ENCODE data around the gene KIF26A. TPM values are rescaled to one million over a fixed set of nuclear protein-coding genes. Genes with fewer than 3 reads are reported as not detected.

KIF26A gene
- total RNA-seq, 2 donors from 2014 or later, result 5.6 to 14.1 TPM

DNA sequence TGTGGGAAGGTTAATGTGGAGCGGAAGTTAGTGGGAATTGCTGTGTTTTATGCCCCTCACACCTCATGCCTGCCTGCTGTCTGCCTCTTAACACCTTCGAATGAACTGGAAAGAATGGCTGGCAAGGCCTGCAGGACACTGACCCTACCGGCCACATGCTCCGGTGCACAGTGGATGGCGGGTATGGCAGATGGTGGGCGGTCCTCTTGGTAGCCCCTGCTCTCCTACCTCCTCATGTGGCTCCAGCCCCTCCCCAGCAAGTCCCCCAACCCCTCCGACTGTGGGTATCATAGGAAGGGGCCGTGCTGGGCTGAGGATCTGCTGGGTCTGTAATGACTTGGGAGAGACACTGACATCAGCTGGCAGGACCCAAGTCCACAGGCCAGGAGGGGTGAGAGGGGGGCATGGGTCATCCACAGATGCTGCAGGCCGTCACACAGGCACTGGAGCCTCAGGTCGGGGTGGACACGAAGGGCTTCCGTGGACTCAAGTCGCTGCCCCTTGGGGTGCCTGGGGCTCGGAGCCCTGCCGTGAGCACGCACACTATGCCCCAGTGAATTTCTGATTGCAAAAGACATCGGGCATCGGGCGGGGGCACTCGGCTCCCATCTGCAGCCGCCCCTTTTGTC is 77.4 kb downstream of the KIF26A start:
- H3K9me3 ChIP-seq, result no peaks in the 10 kb centered on the region
- H3K27me3 ChIP-seq, result no peaks in the 10 kb centered on the region
- H3K4me3 ChIP-seq, result no peak overlapping the region
- no peaks in the 10 kb centered on the region for H3K4me1 ChIP-seq
- H3K36me3 ChIP-seq, result no peaks in the 10 kb centered on the region
- H3K27ac ChIP-seq, result no peak overlapping the region
- TF ChIP-seq, protein P1, sequence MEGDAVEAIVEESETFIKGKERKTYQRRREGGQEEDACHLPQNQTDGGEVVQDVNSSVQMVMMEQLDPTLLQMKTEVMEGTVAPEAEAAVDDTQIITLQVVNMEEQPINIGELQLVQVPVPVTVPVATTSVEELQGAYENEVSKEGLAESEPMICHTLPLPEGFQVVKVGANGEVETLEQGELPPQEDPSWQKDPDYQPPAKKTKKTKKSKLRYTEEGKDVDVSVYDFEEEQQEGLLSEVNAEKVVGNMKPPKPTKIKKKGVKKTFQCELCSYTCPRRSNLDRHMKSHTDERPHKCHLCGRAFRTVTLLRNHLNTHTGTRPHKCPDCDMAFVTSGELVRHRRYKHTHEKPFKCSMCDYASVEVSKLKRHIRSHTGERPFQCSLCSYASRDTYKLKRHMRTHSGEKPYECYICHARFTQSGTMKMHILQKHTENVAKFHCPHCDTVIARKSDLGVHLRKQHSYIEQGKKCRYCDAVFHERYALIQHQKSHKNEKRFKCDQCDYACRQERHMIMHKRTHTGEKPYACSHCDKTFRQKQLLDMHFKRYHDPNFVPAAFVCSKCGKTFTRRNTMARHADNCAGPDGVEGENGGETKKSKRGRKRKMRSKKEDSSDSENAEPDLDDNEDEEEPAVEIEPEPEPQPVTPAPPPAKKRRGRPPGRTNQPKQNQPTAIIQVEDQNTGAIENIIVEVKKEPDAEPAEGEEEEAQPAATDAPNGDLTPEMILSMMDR (IDR thresholded peaks at IDR 0.05), result no peak
- DNase-seq (ENCODE audit: low spot score), result no peak

DNA sequence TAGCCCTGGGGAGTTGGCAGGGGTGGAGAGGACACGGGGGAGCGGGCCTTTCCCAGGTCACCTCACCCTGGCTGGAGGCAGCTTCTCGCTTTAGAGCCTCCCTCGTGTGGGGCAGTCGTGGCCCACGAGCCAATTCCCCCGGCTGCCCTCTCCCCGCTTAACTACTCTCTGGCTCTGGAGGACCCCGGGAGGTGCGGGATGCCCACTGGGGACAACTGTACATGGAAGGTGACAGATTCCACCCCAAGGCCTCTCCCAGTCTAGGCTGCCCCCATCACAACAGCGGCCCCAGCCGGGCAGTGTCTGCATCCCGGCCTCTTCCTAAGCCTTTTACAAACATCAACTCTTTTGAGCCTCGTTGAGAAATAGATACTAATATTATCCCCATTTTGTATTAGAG is 78.1 kb downstream of the KIF26A start:
- Histone ChIP-seq H3K9me3 (no peaks in the 10 kb centered on the region), H3K4me1 (no peaks in the 10 kb centered on the region), H3K27me3 (no peaks in the 10 kb centered on the region), H3K4me3 (no peak overlapping the region), H3K36me3 (no peaks in the 10 kb centered on the region), H3K27ac (no peak overlapping the region)
- no peak for DNase-seq (ENCODE audit: low spot score)
- TF ChIP-seq, protein P1 (IDR thresholded peaks at IDR 0.05), result no peak

DNA sequence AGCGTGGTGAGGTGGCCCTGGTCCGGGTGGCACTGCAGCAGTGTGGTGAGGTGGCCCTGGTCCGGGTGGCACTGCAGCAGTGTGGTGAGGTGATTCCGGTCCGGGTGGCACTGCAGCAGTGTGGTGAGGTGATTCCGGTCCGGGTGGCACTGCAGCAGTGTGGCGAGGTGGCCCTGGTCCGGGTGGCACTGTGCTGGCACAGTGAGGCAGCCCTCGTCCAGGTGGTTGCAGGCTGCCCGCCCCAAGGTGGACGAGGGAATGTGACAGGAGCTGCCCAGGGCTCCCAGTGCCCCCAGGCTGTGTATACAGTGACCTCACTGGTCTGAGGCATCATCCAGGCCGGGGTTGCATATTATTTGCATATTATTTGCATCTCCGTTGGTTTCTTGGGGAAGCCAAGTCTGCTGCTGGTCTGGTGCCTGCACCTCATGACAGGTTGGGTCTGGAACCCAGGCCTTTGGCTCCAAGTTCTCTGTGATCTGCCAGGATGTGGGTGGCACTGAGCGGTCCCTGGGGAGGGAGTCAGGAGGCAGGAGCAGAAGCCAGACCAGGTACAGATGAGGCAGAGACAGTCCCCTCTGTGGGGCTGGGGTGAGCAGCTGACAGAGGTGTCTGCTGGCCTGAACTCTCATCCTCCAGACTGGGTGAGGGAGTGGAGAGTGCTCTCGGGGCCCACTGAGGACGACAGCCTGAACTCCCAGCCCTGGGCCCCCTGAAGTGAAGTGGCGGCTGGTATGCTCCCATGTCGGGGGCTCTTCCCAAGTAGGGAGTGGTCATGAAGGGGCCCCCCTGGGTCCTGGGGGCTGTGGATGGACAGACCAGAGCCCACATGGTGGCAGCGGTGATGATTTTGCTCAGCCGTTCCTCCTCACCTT is 79.3 kb downstream of the KIF26A start:
- Histone ChIP-seq H3K4me1 (no peaks in the 10 kb centered on the region), H3K9me3 (no peaks in the 10 kb centered on the region), H3K27ac (no peak overlapping the region), H3K36me3 (no peaks in the 10 kb centered on the region), H3K27me3 (no peaks in the 10 kb centered on the region), H3K4me3 (no peak overlapping the region)
- TF ChIP-seq, protein P1 (IDR thresholded peaks at IDR 0.05), result no peak
- DNase-seq (ENCODE audit: low spot score), result no peak

DNA sequence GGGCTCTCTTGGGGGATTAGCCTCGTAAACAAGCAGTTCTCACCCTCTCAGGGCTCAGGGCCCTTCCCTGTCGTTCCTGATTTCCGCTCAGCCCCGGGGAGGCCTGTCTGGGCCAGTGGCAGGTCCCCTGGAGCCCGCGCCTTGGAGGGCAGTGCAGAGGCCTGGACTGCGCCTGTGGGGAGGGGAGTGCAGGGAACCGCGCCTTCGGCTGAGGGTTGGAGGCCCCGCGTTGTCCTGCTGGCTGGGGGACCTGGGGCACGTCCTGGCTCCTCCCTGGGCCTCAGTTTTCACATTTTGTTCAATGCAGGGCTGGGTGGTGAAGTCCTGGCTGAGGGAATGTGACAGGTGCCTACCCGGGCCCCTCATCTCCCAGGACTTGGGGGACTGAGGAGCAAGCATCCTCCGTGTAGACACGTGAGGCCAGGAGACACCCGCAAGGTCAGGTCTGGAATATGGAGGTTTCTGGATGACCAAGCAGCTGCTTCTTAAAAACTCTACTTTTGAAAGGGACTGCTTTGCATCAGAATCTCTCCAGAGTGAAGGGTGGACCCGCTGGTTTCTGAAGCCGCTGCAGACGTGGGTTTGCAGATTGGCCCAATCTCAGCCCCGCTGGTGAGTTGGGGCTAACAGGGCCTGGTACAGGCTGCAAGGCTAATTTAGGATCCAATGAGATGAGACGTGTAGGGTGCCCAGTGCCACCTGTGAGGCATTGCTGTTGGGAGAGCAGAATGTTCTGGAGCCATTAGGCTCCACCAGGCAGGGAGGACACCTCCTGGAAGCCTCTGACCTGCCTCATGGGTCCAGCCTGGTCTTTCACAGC is 80.2 kb downstream of the KIF26A start:
- TF ChIP-seq, protein P1 (IDR thresholded peaks at IDR 0.05), result no peak
- no peaks in the 10 kb centered on the region for H3K9me3 ChIP-seq
- H3K4me3 ChIP-seq, result no peak overlapping the region
- no peak overlapping the region for H3K27ac ChIP-seq
- peaks cover 0 to 8% of the 10 kb centered on the region in 2 donors for H3K4me1 ChIP-seq
- no peaks in the 10 kb centered on the region for H3K27me3 ChIP-seq
- DNase-seq (ENCODE audit: low spot score), result no peak
- H3K36me3 ChIP-seq, result no peaks in the 10 kb centered on the region

DNA sequence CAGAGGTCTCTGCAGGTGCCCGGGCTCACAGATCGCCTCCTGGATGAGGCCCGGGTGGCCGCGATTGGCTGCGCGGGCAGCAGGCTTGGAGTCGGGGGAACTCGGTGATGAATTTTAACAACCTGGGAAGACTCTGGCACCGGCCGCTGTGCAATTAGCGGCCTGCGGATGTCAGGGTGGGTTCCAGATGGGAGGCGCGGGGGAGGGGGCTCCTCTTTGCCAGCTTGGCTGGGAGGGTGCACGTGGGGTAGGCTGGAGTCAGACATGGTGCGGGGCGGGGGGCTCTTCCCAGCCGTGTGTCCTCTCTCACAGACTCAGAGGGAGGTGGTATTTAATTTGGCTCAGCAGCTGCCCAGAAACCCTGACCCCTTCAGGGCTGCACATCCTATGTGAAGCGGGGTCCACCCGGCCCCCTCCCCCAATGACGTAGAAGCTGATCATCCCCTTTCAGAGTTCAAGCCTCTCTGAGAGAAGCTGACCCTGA is 81.4 kb downstream of the KIF26A start:
- TF ChIP-seq, protein P1 (IDR thresholded peaks at IDR 0.05), result no peak
- H3K36me3 ChIP-seq, result no peaks in the 10 kb centered on the region
- H3K4me1 ChIP-seq, result peaks cover 0 to 16% of the 10 kb centered on the region in 2 donors
- H3K9me3 ChIP-seq, result no peaks in the 10 kb centered on the region
- H3K4me3 ChIP-seq, result no peak overlapping the region
- no peak overlapping the region for H3K27ac ChIP-seq
- DNase-seq (ENCODE audit: low spot score), result no peak
- H3K27me3 ChIP-seq, result no peaks in the 10 kb centered on the region

Data from right atrium auricular region (tissue), 2 donors.